ENCODE data around the gene PPP2R5D. TPM values are rescaled to one million over a fixed set of nuclear protein-coding genes. Genes with fewer than 3 reads are reported as not detected.

Gene PPP2R5D
- total and polyA plus RNA-seq, 2 of the 8 experiments (the other 6 are each of a cell fraction or from before 2014, with no cell fraction given), result 52.1 to 55.7 TPM

DNA sequence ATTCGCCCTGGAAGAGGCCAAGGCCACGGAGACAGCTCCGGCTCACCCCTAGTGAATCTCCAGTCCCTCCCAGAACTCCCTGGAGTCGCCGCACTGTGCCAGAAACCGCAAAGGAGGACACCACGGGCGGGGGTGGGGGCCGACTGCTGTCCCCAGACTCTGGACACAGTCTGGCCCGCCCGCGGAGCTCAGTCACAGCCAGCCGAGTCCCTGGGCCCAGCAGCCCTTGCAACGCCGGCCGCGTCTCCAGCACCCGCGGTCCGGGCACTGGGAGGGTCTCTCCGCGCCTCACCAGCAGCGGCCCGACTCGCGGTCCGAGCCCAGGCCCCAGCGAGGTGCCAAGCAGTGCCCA is 5.9 kb upstream of the PPP2R5D start:
- ChIA-PET CTCF (ENCODE audit: partially characterized antibody) (interaction anchor here (0.6 to 4.4 kb wide), 8 partner anchors 14 to 656 kb away, joined by 3 to 33 read pairs (median 4); no protein-coding TSS in a partner anchor), POLR2A (ENCODE audit: partially characterized antibody) (interaction anchor here (0.5 to 3.8 kb wide), 18 partner anchors 8 to 545 kb away, joined by 3 to 27 read pairs (median 6); partner anchors contain the start of genes CNPY3, CUL7, GNMT and KLC4)
- H2BK5ac ChIP-seq (ENCODE audit: low read depth, low read length), result no peak overlapping the region
- H3K79me1 ChIP-seq (ENCODE audit: low read depth, low read length), result no peaks in the 10 kb centered on the region; the same call in none of the 2 replicates
- peak overlapping the region; percentile 34 to 89 (median 56); a peak in 5 of 7 replicates for H3K9ac ChIP-seq (replicated peaks in 1 of 4; ENCODE audit: extremely low read depth in 1 of 4, low read depth in 3 of 4, low read length in 3 of 4)
- no peak overlapping the region for H2BK15ac ChIP-seq (ENCODE audit: low read length)
- 5% methylated on average over 23 of the region's 28 CpGs; no CpG with 5 or more reads in 1 of the 2 experiments for WGBS, 2 experiments (ENCODE audit: extremely low coverage in 1 of 2, insufficient coverage in 1 of 2, insufficient read length in 1 of 2, insufficient replicate concordance in 2 of 2, low coverage in 1 of 2, low lambda C conversion rate in 2 of 2, missing lambda C conversion rate in 1 of 2)
- no peak overlapping the region for H3K14ac ChIP-seq (ENCODE audit: insufficient read length)
- peak overlapping the region; percentile 46 for H3K56ac ChIP-seq (replicated peaks; ENCODE audit: insufficient read length, low read depth, low read length)
- H3K9me3 ChIP-seq (ENCODE audit: insufficient read depth in 2 of 2, low read depth in 1 of 2, low read length in 1 of 2), result no peaks in the 10 kb centered on the region
- no peak overlapping the region for H3K4ac ChIP-seq (replicated peaks; ENCODE audit: insufficient read length, low read depth, low read length)
- H4K91ac ChIP-seq (replicated peaks; ENCODE audit: insufficient read length, low read length), result no peak overlapping the region
- DNase-seq (ENCODE audit: low read depth in 1 of 2, low spot score in 2 of 2), result peak in 1 of 2 experiments; percentile 71
- H3K23ac ChIP-seq (ENCODE audit: insufficient read length), result no peak overlapping the region
- H3K27me3 ChIP-seq (replicated peaks in 1 of 4; ENCODE audit: control insufficient read depth in 3 of 4, extremely low read depth in 1 of 4, insufficient read depth in 3 of 4, low read length in 3 of 4), result no peaks in the 10 kb centered on the region
- H3K36me3 ChIP-seq (ENCODE audit: control insufficient read depth in 2 of 4, insufficient read depth in 4 of 4, low read length in 3 of 4), result no peaks in the 10 kb centered on the region; a peak in 1 of 8 replicates
- FAIRE-seq, result no peak
- H2AFZ ChIP-seq (ENCODE audit: low read length), result peak overlapping the region; percentile 4; the same call in 1 of the 2 replicates
- H3K4me1 ChIP-seq (replicated peaks in 1 of 4; ENCODE audit: control insufficient read depth in 3 of 4, insufficient read depth in 4 of 4, low read length in 3 of 4), result peaks cover 2 to 8% (median 6%) of the 10 kb centered on the region in 4 experiments; a peak in 3 of 7 replicates
- peak overlapping the region; percentile 91 to 97 for H3K4me2 ChIP-seq (ENCODE audit: insufficient read depth in 1 of 2, low read depth in 2 of 2, low read length in 2 of 2)
- H3K4me3 ChIP-seq (ENCODE audit: extremely low read depth in 1 of 4, insufficient read depth in 2 of 4, low read depth in 3 of 4, low read length in 4 of 4), result peak overlapping the region; percentile 67 to 92 (median 70)
- H4K8ac ChIP-seq (ENCODE audit: extremely low read depth, insufficient read depth, low read length), result peak overlapping the region; percentile 65
- peaks cover 0 to 3% of the 10 kb centered on the region in 2 experiments; a peak in 1 of 4 replicates for H3K79me2 ChIP-seq (ENCODE audit: control insufficient read depth in 1 of 2, insufficient read depth in 2 of 2, low read length in 2 of 2)
- no peak overlapping the region for H2BK12ac ChIP-seq (ENCODE audit: low read depth, low read length)
- no peak overlapping the region for H2BK20ac ChIP-seq (ENCODE audit: low read length)
- H2AK5ac ChIP-seq (ENCODE audit: low read depth, low read length), result no peak overlapping the region
- no peak overlapping the region for H2BK120ac ChIP-seq (replicated peaks; ENCODE audit: low read depth, low read length)
- H4K20me1 ChIP-seq (replicated peaks in 1 of 2; ENCODE audit: control insufficient read depth in 1 of 2, insufficient read depth in 2 of 2, low read length in 2 of 2), result peaks cover 0 to 1% of the 10 kb centered on the region in 2 experiments
- no peak overlapping the region for H3K18ac ChIP-seq (ENCODE audit: extremely low read depth, low read length)
- H3K27ac ChIP-seq (ENCODE audit: low read depth, low read length), result no peak overlapping the region
- TF ChIP-seq KDM5A (IDR thresholded peaks at IDR 0.05; ENCODE audit: low read length), result no peak
- no peak for TF ChIP-seq EP300 (IDR thresholded peaks at IDR 0.05; ENCODE audit: borderline replicate concordance in 1 of 2, low read depth in 2 of 2, low read length in 2 of 2)
- no peak for TF ChIP-seq GABPA (IDR thresholded peaks at IDR 0.05; ENCODE audit: borderline replicate concordance, insufficient read depth, low read length)
- TF ChIP-seq CHD1 (IDR thresholded peaks at IDR 0.05; ENCODE audit: low read depth, low read length), result no peak
- no peak overlapping the region for H4K5ac ChIP-seq (ENCODE audit: insufficient read length, low read depth, low read length)
- H3K23me2 ChIP-seq (ENCODE audit: low read depth, low read length), result peaks cover 7% of the 10 kb centered on the region; the same call in 1 of the 2 replicates

Measured in H1 (cell line).